ENCODE results near the gene PDCL3.

PDCL3 gene

DNA sequence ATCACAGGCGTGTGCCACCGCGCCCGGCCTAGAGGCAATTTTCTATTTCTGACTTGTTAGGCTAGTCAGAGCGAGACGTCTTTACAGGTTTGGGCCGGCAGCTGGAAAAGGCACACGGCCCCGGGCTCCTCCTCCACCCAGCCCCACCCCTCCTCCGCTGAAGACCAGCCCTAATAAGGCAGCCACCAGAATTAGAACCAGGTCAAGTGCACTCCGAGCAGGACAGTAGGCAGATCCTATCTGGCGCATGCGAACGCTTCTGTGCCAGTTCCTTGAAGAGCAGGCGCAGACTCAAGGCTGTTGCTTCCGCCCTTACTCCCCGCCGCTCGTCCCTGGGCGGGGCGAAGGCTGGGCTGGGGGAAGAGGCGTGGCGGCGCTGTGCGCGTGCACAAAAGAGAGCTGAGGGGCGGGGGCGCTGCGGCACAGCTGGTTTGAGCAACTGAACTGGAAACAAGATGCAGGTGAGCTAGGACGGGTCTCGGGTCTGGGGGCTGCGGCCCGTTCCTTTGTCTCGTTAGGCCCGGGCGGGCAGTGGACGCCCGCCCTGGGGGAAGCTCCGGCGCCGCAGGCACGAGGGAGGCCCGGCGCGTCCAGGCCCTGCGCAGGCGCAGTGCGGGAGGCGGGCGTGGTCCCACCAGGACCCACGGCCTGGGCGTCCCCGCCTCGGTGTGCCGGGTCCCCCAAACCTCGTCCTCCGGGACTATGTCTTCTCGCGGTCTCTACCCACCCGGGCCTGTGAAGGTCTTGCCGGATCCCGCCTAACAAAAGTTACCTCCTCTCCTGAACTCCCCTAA lies at the start of gene PDCL3:
Gene PDCL3 (plus strand): TSS at position 381 of the 794 bp plus-strand sequence. CDS start 75 bp downstream, at position 456.
- DNase-seq: peak; percentile 97

DNA sequence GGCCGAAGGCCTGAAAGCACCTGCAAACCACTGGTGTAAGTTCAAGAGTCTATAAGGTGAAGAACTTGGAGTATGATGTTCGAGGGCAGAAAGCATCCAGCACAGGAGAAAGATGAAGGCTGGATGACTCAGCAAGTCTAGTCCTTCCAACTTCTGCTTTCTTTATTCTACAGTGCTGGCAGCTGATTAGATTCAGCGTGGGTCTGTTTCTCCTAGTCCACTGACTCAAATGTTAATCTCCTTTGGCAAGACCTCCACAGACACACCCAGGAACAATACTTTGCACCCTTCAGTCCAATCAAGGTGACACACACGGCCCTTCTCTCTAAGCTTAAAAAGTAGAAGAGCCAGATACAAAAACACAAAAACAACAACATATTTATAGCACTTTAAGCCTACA lies 49.1 kb upstream of the PDCL3 start:
- peak; percentile 47 for DNase-seq

DNA sequence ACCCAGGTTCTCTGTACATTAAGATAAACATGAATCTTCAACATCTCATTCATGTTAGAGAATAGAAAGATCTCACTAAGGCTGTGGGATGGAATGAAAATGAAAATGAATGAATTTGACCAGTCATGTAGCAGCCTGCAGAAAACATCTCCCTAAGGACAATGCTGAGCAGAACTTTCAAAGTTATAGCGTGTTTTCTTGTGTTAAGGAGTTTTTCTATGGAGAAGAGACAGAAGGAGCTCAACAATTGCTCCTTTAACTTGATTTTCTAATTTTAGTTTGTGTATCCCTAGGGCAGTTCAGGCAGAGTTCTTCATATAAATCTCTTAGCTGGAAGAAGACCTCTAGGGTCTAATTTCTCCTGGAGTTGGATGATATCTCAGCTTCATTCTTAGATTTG lies 45.2 kb upstream of the PDCL3 start:
- no peak for DNase-seq

DNA sequence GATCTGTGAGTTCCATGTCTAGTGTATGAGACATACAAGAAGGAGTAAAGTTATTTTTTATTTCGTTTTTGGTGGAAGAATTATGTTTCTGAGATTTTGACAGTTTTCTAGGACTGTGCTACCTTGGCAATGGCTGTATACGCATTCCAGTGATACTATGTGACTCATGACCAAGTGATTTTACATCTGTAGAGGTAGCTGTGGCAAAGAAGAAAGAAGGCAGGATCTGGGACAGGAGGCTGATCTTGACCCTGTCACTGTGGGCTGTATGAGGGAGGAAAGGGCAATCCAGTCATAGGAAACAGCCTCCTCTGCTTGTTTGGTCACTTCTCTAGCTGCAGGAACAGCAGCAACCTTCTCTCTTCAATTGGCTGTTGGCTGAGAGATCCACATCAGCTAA lies 44.0 kb upstream of the PDCL3 start:
- no peak for DNase-seq

DNA sequence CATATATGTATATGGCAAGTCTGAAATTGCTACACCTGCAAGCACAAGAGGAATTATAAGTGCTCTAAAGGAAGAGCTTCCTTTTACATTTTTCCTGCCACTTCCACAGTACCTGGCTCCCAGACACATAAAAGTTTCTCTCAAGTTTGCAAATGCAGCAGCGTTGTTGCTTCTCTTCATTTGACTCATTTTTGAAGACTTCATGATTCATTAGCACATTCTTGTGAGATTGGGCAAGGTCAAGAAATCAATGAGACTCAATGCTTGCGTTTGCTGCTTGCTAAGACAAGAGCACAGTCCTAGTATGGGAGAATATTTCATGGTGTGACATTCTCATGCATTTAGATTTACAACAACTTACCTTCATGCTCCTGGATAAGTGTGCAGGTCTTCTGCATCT lies 42.6 kb upstream of the PDCL3 start:
- no peak for DNase-seq

DNA sequence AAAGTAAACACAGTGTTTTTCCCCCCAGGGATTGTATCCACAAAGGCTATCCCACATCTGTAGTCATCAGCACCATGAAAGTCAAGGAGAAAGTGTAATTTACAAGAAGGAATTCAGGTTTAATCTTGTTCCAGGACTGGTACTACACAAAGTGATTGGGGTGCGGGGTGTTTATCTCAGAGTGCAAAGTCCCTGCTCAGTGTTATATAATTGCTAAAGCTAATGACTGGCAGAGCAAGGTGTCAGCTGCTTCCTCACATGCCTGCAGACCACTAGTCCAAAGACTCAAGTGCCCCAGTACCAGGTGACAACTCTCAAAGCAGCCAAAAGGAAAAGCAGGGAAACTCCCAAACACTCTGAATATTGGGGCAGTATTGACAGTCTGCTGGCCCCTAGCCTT lies 40.4 kb upstream of the PDCL3 start:
- DNase-seq: no peak

DNA sequence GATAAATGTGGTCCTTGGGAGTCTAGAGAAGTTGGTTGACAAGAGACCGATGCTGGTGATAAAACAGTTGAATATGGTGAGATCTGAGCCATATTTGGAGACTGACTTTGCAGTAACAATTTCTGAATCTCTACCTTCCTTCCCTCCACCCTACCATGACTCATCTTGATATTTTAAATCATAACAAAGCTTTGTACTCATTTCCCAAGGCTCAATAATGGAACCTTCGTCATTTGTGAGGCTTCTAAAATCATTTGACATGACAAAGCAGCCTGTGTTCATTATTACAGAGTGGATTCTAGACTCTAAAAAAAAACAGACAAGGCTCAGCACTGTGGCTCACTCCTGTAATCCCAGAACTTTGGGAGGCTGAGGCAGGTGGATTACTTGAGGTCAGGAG lies 38.5 kb upstream of the PDCL3 start:
- DNase-seq: no peak

DNA sequence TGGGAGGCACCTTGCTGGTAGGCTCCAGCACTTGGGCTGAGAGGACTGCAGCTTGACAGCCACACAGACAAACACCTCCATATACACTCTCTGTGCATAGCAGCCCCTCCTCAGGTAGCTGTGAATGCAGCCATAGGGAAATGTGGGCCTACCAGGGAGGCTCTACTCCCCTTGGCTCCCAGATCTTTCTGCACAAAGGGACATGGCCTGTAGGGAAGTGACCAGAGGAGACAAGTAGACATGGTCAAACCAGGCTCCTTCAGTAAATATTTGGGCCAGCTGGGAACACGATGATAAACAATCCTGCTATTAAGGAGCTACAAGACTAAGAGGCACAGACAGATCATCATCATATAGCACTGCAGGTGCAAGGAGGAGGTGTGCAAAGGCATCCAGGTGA lies 35.9 kb upstream of the PDCL3 start:
- no peak for DNase-seq

DNA sequence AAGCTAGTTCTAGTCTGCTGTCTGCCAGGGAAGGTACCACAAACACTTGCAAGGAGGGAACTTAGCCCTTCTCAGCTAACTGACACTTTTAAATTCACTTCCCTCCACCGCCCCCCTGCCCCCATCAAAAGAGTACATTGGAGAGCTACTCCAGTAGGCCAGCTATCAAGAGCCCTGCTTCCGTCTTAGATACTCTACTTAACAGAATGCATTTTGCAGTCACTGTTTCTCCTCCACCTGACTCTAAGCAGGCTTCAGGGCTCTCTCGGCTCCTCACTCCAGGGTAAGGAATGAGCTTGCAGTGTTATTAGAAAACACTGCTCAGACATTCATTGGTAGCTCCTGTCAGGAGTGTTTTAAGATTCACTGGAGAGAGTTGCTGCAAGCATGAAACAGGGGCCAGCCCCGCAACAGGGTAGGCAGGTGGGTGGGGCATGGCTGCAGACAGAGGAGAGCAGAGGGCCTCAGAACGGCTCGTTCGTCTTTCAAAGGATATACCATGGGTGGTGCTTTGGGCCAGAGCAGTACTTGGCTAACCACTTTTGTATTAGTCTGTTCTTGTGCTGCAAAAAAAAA lies 35.3 kb upstream of the PDCL3 start:
- DNase-seq: no peak

DNA sequence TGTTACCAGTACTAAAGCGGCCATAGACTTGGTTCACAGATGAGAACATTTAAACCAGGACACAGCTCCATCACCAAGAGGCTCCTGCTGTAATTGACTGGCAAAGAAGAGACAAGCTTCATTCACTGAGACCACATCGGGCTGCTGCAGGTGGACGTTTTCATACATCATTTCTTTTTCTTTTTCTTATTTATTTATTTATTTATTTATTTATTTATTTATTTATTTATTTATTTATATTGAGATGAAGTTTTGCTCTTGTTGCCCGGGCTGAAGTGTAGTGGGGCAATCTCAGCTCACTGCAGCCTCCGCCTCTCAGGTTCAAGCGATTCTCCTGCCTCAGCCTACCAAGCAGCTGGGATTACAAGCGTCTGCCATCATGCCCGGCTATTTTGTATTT lies 33.6 kb upstream of the PDCL3 start:
- DNase-seq: no peak

DNA sequence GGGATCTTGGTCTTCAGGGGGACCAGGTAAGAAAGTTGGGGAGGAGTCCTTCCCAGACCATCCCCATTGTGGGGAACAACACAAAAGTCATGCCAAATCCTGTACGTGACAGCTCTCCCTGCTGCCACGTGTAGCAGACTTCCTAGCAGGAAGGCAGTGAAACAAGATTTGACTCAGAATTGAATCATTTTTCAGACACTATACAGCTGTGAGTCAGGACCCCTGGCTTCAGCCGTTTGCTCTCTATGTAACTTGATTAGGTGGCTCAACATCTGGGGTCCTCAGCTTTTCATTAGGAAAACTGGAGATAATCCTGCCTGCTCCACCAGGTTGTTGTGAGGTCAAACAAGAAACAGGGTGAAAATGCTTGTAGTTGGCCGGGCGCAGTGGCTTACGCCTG lies 32.9 kb upstream of the PDCL3 start:
- no peak for DNase-seq

DNA sequence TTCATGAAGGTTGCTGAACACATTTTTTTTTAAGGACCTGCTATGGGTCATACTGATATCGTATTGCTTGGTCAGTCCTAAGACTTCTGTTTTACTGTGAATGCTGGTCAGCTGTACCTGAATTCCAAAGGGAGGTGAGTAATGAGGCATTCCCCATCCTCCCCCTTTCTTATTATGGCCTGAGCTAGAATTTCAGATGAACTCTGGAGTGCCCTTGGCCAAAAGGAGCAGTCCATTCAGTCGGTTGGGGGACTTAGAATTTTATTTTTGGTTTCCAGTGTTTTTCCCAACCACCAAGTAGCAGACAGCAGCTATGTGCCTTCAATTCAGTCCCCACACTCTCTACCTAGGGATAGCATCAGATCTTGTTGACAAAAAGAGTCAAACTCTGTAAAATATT lies 26.9 kb upstream of the PDCL3 start:
- DNase-seq: no peak

DNA sequence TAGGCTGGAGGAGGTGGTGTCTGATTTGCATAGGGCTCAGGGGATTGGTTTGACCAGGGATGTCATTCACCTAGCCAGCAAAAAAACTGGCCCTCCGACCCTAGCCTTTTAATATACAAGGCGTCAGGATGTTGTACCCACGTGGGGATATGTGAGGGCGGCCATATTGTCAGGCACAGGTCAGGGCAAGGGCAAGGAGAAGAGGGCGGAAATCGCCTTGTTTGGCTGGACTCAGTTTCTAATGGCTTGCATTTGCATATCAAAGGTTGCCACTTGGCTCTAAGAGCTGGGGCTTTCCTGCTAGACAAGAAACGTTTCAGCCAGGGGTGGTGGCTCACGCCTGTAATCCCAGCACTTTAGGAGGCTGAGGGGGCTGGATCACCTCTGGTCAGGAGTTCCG lies 24.9 kb upstream of the PDCL3 start:
- no peak for DNase-seq

DNA sequence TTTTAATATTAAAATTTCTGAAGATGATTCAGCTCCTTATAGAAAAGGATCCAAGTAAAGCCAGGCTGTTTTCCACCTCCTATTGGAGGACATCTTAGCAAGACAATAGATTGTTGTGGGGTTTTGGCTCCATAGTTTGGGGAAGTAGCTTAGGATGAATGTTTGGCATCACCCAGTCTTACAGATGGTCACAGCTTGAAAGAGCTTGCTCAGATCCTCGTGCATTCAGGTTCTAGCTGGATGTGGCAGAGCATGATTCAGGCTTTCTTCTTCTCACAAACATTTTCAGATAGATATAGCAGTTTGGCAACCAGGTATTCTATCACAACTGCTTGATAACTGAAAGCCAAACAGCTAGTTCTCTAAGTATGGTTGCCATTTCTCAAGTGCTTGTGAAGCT lies 23.6 kb upstream of the PDCL3 start:
- no peak for DNase-seq

DNA sequence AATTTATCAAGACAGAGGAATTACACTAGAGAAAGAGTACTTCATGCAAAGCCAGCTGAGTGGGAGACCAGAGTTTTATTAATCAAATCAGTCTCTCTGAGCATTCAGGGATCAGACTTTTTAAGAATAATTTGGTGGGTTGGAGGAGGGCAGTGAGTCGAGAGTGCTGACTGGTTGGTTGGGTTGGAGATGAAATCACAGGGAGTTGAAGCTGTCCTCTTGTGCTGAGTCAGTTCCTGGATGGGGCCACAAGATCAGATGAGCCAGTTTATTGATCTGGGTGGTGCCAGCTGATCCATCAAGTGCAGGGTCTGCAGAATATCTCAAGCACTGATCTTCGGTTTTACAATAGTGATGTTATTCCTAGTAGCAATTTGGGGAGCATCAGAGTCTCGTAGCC lies 21.4 kb upstream of the PDCL3 start:
- DNase-seq: no peak

DNA sequence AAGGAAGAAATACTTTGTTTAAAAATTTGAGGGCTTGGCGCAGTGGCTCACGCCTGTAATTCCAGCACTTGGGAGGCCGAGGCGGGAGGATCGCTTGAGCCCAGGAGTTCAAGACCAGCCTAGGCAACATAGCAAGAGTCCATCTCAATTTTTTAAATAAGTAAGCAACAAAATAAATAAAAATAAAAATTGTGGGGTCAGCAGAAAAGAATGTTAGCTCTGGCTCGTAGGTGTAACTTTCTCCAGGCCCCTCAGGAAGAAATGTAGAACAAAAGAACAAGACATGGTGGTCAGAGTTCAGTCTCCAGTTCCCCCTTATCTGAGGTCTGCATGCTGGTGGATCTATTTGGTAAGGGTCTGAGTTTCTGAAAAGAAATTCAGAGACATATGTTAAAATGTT lies 20.4 kb upstream of the PDCL3 start:
- DNase-seq: no peak

DNA sequence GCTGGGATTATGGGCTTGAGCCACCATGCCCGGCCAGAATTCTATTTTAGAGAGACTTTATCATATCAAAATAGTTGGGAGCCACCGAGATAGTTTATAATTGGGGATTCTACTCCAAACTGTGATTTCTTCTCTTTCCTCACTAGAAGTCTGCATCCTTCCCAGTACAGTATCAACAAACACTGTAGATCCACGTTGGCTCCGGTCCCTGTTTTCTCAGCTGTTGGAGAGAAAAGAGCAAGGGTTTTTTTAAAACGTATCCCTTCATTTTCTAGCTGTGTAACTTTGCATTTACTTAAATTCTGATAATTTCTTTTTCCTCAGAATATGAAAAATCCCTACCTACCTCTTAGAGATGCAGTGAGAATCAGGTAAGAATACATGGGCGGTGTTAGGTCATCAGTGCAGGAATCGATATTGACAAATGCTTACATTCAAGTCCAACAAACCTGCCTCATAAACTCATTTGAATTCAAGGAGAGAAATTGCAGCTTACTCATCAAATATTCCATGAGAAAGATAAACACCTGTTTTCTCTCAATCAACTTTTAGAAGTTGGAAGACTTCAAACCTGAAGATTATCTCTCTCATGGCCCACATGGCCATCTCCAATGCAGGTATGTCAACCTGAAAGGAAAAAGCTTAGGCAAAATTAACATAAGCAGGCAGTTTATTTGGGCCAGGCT lies 17.7 kb upstream of the PDCL3 start:
- DNase-seq: no peak

DNA sequence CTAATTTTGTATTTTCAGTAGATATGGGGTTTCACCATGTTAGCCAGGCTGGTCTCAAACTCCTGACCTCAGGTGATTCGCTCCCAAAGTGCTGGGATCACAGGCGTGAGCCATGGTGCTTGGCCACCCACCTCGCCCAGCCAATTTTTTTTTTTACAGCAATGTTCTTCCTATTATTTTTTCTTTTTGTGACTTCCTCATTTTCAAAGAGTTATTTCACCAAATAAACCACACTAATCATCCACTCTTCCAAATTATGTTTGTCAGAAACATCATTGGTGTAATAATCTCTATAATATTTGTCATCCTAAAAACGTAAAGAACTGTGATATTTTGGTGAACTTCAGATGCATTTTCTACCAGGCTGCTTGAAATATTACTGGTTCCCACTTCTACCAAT lies 16.3 kb upstream of the PDCL3 start:
- DNase-seq: no peak

DNA sequence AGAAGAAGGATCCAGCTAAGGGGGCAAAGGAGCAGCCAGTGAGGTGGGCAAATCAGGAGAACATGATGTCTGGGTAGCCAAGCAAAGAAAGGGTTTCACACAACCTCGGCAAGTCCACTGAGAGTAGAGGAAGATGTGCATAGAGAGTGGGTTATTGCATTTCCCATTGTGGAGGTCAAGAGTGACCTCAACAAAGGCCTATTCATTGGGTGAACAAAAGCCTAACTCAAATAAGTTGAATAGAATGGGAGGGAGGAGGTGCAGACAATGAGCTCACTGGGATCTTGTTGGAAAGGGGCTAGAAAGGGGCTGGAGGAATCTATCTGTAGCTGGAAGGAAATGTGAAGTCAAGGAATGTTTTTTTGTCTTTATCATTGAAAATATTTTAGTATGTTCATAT lies 14.0 kb upstream of the PDCL3 start:
- DNase-seq: no peak

DNA sequence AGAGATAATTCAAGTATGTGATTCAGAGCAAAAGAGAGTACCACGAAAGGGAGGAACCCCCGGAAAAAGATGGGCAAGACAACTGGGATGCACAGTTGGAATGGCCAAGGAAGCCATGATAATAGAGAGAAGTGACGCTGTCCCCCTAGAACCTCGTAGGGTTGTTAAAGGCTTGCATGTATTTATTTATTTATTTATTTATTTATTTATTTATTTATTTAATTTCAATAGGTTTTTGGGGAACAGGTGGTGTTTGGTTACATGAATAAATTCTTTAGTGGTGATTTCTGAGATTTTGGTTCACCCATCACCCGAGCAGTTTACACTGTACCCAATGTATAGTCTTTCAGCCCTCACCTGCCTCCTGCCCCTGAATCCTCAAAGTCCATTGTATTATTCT lies 11.5 kb upstream of the PDCL3 start:
- no peak for DNase-seq

DNA sequence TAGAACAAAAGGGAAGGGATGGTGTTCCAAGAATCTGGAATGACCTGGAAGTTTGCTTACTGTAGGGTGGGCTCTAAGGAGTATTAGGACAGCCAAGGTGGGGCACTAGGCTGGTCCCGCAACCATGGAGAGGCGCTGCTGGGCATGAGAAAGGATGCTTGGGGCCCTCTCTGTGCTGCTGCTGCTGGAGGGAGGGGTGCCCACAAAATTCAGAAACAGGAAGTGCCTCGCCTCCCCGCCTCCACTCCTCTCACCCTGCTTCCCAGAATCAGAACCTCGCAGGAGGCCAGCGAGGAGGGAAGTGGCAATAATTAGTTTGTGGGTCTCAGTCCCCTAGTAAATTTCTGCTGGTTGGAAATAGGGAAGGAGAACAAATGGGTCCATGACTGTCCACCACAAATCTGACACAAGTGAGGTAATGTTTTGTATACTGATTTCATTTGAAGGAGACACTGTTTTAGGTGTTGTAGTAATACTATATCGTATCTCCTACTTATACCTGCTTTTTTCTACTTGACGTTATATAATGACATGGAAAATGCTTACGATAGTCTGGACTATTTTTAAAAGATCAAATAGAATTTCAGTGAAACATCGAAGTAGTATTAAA lies 7.9 kb upstream of the PDCL3 start:
- DNase-seq: no peak

DNA sequence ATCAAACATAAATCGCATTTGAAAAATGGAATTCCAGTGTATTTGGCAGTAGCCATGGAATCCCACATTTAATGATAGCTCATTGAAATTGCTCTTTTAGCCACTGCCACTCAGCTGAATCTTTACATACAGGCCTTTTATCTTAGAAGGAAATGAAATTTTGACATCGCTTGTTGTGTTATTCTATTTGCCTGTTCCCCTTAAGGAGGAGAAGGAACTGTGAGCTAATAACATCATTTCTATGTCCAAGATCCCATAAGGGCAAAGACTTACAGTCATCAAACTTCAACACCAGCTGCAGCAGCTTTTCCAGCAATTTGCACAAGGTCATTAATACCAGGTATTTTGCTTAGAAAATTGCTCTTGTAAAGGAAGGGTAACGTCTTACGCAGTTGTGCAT lies 6.0 kb upstream of the PDCL3 start:
- no peak for DNase-seq

DNA sequence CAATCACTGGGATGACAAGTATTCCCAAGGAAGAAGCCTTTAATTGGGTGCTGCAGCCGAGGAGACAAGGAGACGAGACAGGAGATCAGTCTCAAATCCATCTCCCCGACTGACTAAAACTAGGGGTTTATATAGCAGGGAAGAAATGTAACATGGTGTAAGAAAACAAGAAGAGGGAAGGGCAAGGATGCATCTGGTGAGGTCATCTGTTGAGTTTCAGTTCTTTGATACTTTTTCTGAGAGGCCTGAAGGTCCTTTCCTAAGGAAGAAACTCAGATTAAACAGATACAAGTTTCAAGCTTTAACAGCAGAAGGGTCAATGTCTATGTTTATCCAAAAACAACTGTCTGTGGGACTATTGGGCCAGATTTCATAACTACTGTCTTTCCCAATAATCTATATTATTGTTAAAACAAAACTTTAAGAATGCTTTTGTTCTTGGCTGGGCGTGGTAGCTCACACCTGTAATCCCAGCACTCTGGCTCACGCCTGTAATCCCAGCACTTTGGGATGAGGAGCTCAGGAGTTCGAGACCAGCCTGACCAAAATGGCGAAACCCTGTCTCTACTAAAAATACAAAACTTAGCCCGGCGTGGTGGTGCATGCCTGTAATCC lies 2.5 kb upstream of the PDCL3 start:
- DNase-seq: no peak

DNA sequence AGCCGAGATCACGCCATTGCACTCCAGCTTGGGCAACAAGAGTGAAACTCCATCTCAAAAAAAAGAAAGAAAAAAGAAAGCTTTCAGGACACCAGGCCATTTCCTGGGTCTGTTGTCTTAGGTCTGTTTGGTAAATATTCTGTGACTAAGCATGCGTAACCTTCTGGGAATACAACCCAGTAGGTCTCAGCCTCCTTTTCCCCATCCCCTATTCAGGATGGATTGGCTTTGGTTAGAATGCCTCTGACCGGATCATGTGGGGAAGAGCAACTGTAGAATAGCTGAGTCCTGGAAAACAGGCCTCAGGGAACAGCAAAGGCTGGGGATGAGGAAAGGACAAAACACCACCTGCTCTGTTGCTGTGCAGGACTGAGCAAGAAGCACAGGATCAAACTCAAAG lies 1.6 kb upstream of the PDCL3 start:
- no peak for DNase-seq

All from RPMI8226 (cell line).